Activated CD8-positive, alpha-beta memory T cell treated with anti-CD3 and anti-CD28 coated beads for 4 hours (primary cell): ENCODE measurements around the gene RHOBTB3.
"Not testable (repeated sequence)": the region's sequence is repeated elsewhere in the genome, so short reads cannot be mapped to it uniquely, and the experiment has no call there.

Experiments
- DNase-seq, 2 donors: peaks; one replicate each; pipeline ENCODE4 v3.0.0-alpha.2; 2020; ENCODE audit warnings: low read depth in 2 of 2

Gene RHOBTB3

GRCh38 chr5:95799191-95799835, 68.2 kb downstream of the RHOBTB3 start:
- no peak for DNase-seq

DNA sequence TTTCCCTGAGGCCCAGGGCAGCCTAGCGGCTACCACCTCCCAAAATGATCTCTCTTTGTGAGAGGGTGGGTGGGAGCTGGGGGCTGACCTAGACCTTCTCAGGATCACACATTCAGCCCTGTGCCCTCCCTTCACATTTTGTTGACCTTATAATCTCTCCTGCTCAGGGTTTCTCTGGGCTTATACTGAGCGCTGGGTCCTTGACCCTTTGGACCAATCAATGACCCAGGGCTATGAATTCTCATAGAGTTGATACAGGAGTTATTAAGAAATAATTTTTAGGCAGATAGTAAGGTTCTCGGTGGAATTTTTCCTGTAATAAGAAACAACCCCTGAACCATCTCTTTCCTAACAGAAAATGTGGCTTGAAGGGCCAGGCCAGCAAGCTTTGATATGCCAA, 69.4 kb downstream of the RHOBTB3 start:
- no peak for DNase-seq

DNA sequence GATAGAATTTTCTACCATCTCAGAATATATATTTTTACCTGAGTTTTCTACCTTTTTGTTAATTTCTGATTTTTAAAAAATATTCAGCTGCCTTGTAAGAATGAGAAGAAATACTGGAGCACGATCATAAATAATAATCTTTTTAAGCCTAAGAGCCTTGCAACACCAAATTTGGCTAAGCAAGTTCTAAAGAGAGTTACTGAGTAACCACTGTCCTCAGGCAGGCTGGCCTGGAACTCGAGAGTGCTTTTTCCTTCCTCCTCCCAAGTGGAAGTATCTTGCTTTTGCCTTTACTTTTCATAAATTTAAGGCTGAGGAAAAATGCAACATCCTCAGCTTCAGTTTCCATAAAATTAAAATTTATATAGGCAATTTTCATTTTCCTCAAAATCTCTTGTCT, 70.4 kb downstream of the RHOBTB3 start:
- no peak for DNase-seq

- DNase-seq: no peak
These were observed 70.8 kb downstream of the RHOBTB3 start for GRCh38 chr5:95801961-95802360.

DNA sequence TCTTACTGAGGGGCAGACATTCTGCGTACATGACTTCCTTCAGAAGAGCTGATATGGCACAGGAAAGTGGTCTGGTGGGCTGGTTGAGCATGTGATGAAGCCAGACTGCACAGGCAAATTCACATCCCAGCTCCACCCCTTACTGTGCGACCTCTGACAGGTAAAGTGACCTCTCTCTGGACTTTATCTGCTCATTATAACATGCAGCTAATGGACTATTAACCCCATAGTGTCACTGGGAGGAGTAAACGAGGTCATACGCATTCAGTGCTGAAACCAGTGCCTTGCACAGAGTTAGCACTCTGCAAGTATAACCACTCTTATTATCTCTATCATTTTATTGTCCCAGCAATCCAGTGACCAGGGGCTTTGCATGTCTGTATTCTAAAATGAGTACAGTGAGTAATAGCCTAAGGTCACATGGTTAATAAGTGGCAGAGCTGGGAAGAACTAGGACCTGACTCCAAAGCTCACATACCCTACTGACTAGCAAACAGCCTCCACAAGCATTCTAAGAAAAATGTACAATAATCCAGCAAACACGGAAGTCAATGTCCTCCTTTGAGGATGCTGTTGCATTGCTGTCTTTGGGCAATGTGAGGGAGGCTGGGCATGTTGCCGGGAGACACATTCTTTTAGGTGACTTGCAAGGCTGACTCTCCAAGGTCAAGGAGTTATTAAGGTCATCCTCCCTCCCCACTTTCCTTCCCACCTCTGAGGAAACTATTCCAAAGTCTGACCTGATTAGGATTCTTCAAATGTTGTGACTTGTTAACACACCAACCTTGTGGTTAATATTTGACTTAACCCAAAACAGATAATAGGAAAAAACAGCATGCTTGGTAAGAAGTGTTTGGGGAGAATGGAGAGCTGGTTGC, 72.4 kb downstream of the RHOBTB3 start:
- DNase-seq: no peak

DNA sequence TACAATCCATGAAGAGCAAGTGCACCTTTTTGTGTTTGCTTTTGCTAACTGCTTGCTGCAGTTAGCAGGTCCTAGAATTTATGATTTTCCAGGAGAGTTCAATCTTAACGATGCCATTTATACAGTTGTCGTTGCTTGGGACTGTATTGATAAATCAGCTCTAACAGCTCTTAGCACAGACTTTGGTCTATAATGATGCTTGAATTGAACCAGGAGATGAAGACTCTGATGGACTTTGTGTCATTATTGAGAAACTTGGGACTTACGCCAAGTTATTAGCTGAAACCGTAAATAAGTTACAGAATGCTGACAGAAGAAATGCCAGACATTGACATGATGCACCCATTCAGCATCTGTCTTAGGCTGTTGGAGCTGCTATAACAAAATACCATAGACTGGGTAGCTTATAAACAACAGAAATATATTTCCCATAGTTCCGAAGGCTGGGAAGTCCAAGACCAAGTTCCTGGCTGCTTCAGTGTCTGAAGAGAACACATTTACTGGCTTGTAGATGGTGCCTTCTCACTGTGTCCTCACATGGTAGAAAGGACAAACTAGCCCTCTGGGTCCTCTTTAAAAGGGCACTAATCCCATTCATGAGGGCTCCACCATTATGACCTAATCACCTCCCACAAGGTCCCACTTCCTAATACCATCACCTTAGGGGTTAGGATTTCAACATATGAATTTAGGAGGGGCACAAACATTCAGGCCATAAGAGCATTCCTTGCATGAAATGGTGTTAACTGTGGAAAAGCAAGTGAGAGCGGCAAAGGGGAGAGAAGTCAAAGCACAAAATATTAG, 73.8 kb downstream of the RHOBTB3 start:
- DNase-seq: no peak

GRCh38 chr5:95806687-95807086, 75.6 kb downstream of the RHOBTB3 start:
- DNase-seq: no peak

GRCh38 chr5:95808013-95808685, 77.0 kb downstream of the RHOBTB3 start:
- no peak for DNase-seq

GRCh38 chr5:95808686-95809413, 77.7 kb downstream of the RHOBTB3 start:
- peak; percentile 52 to 66 for DNase-seq

DNA sequence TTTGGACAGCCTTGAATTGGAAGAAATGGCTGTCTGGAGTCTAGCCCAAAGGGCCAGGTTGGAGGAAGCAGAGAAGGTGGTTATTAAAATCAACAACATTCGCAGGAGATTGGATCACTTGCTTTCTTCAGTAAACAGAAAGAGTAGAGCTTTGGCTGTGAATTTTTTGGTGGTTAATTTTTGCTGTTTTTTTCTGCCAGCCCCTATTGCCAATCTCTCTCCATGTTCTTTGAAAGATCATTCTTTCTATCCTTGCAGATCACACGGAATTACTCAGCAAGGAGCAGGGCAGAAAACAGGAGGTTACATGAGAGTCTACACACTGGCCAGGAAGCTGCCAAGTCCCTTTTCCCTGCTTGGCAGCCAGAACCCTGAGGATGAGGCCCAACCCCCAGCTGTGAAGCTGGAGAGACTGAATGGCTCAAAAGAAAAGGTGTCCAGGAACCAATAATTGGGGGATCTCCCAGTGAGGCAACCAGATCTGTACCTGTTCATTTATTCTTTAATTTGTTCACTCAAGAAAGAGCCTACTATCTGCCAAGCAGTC, 78.4 kb downstream of the RHOBTB3 start:
- DNase-seq: no peak

DNA sequence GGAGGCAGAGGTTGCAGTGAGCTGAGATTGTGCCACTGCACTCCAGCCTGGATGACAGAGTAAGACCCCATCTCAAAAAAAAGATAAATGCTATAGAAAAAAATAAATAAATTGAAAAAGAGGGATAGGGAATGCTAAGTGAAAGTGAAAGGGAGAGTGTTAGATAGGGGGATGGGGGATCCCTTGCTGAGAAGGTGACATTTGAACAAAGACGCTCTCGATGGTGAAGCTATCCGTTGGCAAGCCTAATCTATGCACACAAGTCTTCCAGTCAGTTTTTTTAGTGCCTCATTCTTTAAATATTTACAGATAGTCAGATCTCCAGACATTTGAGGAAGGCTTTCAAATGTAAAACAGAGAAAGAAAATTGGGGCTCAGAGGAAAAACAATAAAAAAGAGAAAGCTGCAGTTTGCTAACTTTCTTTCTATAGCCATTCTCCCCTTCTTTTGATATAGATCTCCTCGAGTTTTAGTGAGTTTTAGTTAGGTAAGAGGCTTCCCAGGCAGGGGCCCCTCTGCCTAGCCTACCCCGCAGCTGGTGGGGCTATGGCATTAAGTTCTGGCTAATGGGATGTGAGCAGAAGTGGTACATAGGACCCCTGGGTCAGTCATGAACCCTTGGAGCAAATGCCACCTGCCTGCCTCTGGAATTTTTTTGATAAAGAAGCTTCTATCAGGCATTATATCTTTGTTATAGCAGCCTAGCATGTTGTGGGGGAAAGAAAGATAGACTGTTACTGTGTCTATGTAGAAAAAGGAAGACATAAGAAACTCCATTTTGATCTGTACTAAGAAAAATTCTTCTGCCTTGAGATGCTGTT, 79.4 kb downstream of the RHOBTB3 start:
- no peak for DNase-seq

GRCh38 chr5:95811126-95811423, 79.9 kb downstream of the RHOBTB3 start:
- not testable (repeated sequence) for DNase-seq

DNA sequence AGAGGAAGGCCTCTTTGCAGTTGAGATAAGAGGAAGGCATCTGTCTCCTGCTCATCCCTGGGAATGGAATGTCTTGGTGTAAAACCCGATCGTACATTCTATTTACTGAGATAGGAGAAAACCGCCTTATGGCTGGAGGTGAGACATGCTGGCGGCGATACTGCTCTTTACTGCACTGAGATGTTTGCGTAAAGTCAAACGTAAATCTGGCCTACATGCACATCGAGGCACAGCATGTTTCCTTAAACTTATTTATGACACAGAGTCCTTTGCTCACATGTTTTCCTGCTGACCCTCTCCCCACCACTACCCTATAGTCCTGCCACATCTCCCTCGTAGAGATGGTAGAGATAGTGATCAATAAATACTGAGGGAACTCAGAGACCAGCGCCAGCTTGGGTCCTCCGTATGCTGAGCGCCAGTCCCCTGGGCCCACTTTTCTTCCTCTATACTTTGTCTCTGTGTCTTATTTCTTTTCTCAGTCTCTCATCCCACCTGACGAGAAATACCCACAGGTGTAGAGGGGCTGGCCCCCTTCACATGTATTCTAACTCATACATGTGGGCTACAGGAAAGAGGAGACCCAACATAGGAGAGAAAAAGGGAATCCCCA, 80.4 kb downstream of the RHOBTB3 start:
- not testable (repeated sequence) for DNase-seq

- DNase-seq: no peak
These were observed 80.9 kb downstream of the RHOBTB3 start for GRCh38 chr5:95812074-95812471.

DNA sequence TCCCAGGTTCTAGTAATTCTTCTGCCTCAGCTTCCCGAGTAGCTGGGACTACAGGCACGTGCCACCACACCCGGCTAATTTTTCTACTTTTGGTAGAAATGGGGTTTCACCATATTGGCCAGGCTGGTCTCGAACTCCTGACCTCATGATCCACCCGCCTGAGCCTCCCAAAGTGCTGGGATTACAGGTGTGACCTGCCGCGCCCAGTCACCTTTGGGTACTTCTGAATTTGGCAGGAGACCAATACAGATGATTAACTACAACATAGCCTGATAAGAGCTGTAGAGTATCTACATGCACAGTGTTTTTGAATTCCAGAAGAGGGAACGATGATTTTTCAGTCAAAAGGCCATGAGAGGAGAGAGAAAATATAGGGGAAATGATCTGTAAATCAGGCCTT, 81.9 kb downstream of the RHOBTB3 start:
- DNase-seq: not testable (repeated sequence)

DNA sequence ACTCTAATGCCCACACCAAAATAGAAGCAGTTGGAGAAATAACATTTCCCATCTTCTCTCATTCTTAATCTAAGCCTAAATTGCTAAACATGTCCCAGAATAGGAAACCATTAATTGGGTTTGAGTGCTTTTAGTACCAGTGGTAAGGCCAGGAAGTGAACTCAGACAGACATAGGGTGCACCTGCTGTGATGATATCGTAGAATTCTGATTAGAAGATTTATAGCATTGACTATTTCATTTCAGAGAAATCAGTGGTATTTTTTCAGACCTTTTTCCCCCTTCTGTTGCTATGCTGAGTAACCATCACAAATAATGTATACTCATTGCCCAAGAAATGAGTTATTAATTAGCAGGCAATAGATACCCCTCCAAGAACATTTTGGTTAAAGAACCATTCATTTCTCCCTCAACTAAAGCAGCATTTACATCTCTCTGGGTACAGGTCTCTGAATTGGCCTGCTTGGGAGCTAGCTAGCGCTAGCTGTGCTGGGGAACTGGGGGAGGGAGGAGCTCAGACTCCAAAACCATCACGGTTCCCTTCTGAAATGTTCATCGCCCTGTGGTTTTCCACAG, 84.1 kb downstream of the RHOBTB3 start:
- no peak for DNase-seq

GRCh38 chr5:95816341-95816740, 85.2 kb downstream of the RHOBTB3 start:
- no peak for DNase-seq

GRCh38 chr5:95816776-95817175, 85.6 kb downstream of the RHOBTB3 start:
- DNase-seq: no peak

DNA sequence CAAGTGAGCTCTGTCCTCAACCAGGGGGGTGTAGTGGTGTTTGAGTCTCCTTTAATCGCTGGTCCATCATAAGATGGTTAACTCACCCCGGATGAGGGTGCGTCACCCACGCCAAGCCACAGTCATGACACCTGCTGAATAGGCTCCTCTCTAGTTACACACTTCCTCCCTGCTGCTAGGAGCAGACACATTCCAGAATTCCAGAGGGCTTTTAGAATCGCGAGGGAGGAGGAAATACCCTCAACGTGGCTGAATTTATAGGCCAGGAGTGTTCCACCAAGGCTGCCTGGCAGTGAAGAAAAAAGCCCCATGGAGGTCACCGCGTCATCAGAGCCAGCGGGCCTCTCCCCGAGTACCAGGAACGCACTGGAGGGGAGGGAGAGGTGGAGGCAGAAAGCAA, 86.3 kb downstream of the RHOBTB3 start:
- DNase-seq: no peak
